Neural progenitor cell (in vitro differentiated cells): Measurements from ENCODE around the gene SDK1. TPM values are rescaled to one million over a fixed set of nuclear protein-coding genes. Genes with fewer than 3 reads are reported as not detected.

Source experiments
- DNase-seq: peaks from one replicate; pipeline ENCODE4 v3.0.0-alpha.2; 2016; ENCODE audit warnings: low spot score
- H2AFZ ChIP-seq: fragments of 200-600 bp; sonication (generic); replicated peaks from 2 replicates; pipeline ENCODE4 v1.6.1; 2016; ENCODE audit warnings: antibody characterized with exemption
- H3F3A ChIP-seq: fragments of 200-600 bp; sonication (generic); 2 replicates; pipeline ENCODE4 v1.6.1; 2016; ENCODE audit warnings: antibody characterized with exemption, low read depth
- H3K27ac ChIP-seq: fragments of 200-600 bp; sonication (generic); 2 replicates; pipeline ENCODE4 v1.5.1; 2016; ENCODE audit warnings: mild to moderate bottlenecking
- H3K27me3 ChIP-seq: fragments of 200-600 bp; sonication (generic); 2 replicates; pipeline ENCODE4 v1.6.1; 2016; ENCODE audit warnings: mild to moderate bottlenecking, moderate library complexity
- H3K36me3 ChIP-seq: fragments of 200-600 bp; sonication (generic); 2 replicates; pipeline ENCODE4 v1.5.1; 2016
- H3K4me1 ChIP-seq: fragments of 200-600 bp; sonication (generic); 2 replicates; pipeline ENCODE4 v1.6.1; 2016; ENCODE audit warnings: mixed run types
- H3K4me2 ChIP-seq: fragments of 200-600 bp; sonication (generic); 2 replicates; pipeline ENCODE4 v1.6.1; 2016
- H3K4me3 ChIP-seq: fragments of 200-600 bp; sonication (generic); 2 replicates; pipeline ENCODE4 v1.5.1; 2016
- H3K79me2 ChIP-seq: fragments of 200-600 bp; sonication (generic); 2 replicates; pipeline ENCODE4 v1.6.1; 2016; ENCODE audit warnings: low read depth
- H3K9ac ChIP-seq: fragments of 200-600 bp; sonication (generic); 2 replicates; pipeline ENCODE4 v1.6.1; 2016
- H3K9me3 ChIP-seq: fragments of 200-600 bp; sonication (generic); 2 replicates; pipeline ENCODE4 v1.5.1; 2016; ENCODE audit warnings: low read depth
- H4K20me1 ChIP-seq: fragments of 200-600 bp; sonication (generic); 2 replicates; pipeline ENCODE4 v1.6.1; 2016; ENCODE audit warnings: low read depth
- H3K27ac Mint-ChIP-seq: 3 replicates; pipeline ENCODE4 v1.8.0; 2021; ENCODE audit warnings: mixed read lengths
- H3K27me3 Mint-ChIP-seq: 2 replicates; pipeline ENCODE4 v1.8.0; 2022; ENCODE audit warnings: low read depth, mild to moderate bottlenecking, inconsistent platforms, moderate library complexity, mixed read lengths; ENCODE audit not compliant: insufficient read depth
- H3K36me3 Mint-ChIP-seq: 3 replicates; pipeline ENCODE4 v1.8.0; 2021; ENCODE audit warnings: mixed read lengths
- H3K4me1 Mint-ChIP-seq: 3 replicates; pipeline ENCODE4 v1.8.0; 2021; ENCODE audit warnings: mixed read lengths
- H3K4me3 Mint-ChIP-seq: 3 replicates; pipeline ENCODE4 v1.8.0; 2021; ENCODE audit warnings: mild to moderate bottlenecking, moderate library complexity, mixed read lengths
- H3K9me3 Mint-ChIP-seq: 3 replicates; pipeline ENCODE4 v1.8.0; 2020; ENCODE audit warnings: mixed read lengths
- EZH2 ChIP-seq: fragments of 200-600 bp; sonication (generic); IDR thresholded peaks from 2 replicates; pipeline ENCODE4 v1.6.1; 2017; ENCODE audit warnings: antibody characterized with exemption, mild to moderate bottlenecking, moderate library complexity
- EZH2phosphoT487 ChIP-seq: fragments of 200-600 bp; sonication (generic); IDR thresholded peaks from 2 replicates; pipeline ENCODE4 v1.6.1; 2017; ENCODE audit warnings: antibody characterized with exemption
- total RNA-seq: library from RNA; depleted of rRNA; stranded (reverse); fragments of >200 nt; gene quantifications from 2 replicates; pipeline ENCODE4 v1.2.3, GENCODE V29; 2015; ENCODE audit warnings: low replicate concordance
- TF ChIP-seq, protein P1 (sequence below): fragments of 200-600 bp; sonication (generic); IDR thresholded peaks from 2 replicates; pipeline ENCODE4 v1.5.1; 2017; ENCODE audit warnings: antibody characterized with exemption, mild to moderate bottlenecking

The SDK1 gene
- total RNA-seq, 1 donor from 2014 or later = 4.9 TPM

DNA sequence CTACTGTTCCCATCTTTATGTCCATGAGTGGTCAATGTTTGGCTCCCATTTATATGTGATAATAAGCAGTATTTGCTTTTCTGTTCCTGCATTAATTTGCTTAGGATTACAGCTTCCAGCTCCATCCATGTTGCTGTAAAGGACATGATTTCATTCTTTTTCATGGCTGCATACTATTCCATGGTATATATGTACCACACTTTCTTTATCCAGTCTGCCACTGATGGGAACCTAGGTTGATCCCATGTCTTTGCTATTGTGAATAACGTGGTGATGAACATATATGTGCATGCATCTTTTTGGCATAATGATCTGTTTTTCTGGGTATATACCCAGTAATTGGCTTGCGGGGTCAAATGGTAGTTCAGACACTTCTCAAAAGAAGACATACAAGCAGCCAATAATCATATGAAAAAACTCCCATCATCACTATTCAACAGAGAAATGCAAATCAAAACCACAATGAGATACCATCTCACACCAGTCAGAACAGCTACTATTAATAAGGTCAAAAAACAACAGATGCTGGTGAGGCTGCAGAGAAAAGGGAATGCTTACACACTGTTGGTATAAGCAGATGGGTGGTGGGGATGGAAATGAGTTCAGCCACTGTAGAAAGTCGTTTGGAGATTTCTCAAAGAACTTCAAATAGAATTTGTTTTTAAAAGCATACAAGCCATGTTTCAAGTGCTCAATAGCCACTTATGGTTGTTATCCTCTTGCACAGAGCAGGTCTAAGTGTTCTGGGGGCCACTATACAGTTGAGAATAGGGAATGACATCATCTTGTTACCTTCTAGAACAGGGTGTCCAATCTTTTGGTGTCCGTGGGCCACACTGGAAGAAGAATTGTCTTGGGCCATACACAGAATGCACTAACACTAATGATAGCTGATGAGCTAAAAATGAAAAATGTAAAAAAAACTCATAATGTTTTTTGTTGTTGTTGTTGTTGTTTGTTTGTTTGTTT is 23.2 kb upstream of the SDK1 start:
- no peak overlapping the region for H3K4me3 Mint-ChIP-seq
- no peak overlapping the region for H3K27ac Mint-ChIP-seq
- Histone ChIP-seq H3F3A (no peaks in the 10 kb centered on the region), H3K27me3 (no peaks in the 10 kb centered on the region), H2AFZ (no peak overlapping the region), H4K20me1 (no peaks in the 10 kb centered on the region), H3K9ac (no peak overlapping the region), H3K9me3 (no peaks in the 10 kb centered on the region), H3K4me2 (no peak overlapping the region), H3K4me3 (no peak overlapping the region), H3K4me1 (peaks cover 5% of the 10 kb centered on the region), H3K79me2 (no peaks in the 10 kb centered on the region), H3K36me3 (no peaks in the 10 kb centered on the region), H3K27ac (no peak overlapping the region)
- peaks cover 2% of the 10 kb centered on the region for H3K9me3 Mint-ChIP-seq
- H3K36me3 Mint-ChIP-seq = no peaks in the 10 kb centered on the region
- H3K27me3 Mint-ChIP-seq = peaks cover 6% of the 10 kb centered on the region
- TF ChIP-seq, protein P1, sequence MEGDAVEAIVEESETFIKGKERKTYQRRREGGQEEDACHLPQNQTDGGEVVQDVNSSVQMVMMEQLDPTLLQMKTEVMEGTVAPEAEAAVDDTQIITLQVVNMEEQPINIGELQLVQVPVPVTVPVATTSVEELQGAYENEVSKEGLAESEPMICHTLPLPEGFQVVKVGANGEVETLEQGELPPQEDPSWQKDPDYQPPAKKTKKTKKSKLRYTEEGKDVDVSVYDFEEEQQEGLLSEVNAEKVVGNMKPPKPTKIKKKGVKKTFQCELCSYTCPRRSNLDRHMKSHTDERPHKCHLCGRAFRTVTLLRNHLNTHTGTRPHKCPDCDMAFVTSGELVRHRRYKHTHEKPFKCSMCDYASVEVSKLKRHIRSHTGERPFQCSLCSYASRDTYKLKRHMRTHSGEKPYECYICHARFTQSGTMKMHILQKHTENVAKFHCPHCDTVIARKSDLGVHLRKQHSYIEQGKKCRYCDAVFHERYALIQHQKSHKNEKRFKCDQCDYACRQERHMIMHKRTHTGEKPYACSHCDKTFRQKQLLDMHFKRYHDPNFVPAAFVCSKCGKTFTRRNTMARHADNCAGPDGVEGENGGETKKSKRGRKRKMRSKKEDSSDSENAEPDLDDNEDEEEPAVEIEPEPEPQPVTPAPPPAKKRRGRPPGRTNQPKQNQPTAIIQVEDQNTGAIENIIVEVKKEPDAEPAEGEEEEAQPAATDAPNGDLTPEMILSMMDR = no peak
- TF ChIP-seq EZH2 (no peak), EZH2phosphoT487 (no peak)
- peaks cover 14% of the 10 kb centered on the region for H3K4me1 Mint-ChIP-seq
- DNase-seq = no peak

DNA sequence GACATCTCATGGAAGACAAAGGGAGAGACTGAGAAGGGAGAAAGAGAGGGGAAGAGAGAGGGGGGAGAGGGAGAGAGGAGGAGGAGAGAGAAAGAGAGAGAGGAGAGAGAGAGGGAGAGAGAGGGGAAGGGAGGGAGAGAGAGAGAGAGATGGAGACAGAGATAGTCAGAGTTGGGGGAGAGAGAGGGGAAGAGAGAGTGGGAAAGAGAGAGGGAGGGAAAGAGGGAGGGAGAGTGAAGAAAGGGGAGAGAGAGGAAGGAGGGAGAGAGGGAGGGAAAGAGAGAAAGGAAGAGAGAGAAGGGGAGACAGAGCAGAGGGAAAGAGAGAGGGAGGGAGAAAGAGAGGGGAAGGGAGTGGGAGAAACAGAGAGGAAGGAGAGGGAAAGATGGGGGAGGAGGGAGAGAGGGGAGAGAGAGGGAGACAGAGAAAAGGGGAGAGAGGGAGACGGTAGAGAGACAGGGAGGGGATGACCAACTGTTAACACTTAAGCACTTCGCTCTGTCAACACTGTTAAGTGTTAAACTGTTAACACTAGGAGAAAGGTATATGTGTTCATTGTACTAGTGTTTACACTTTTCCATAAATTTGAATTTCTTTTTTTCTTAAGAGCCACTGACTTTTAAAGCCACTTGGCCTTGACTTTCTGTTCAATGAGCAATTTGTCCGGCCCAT is 21.8 kb upstream of the SDK1 start:
- H3K27ac Mint-ChIP-seq = no peak overlapping the region
- Histone ChIP-seq H3K36me3 (no peaks in the 10 kb centered on the region), H3K9ac (no peak overlapping the region), H3K4me2 (no peak overlapping the region), H3K27ac (no peak overlapping the region), H4K20me1 (no peaks in the 10 kb centered on the region), H3K4me1 (peaks cover 5% of the 10 kb centered on the region), H2AFZ (no peak overlapping the region), H3K4me3 (no peak overlapping the region), H3K79me2 (no peaks in the 10 kb centered on the region), H3F3A (no peaks in the 10 kb centered on the region), H3K9me3 (no peaks in the 10 kb centered on the region), H3K27me3 (no peaks in the 10 kb centered on the region)
- H3K4me3 Mint-ChIP-seq = no peak overlapping the region
- H3K4me1 Mint-ChIP-seq = peaks cover 10% of the 10 kb centered on the region
- DNase-seq = no peak
- TF ChIP-seq EZH2 (no peak), EZH2phosphoT487 (no peak)
- TF ChIP-seq, protein P1 = no peak
- no peaks in the 10 kb centered on the region for H3K36me3 Mint-ChIP-seq
- peaks cover 4% of the 10 kb centered on the region for H3K27me3 Mint-ChIP-seq
- H3K9me3 Mint-ChIP-seq = peaks cover 2% of the 10 kb centered on the region

DNA sequence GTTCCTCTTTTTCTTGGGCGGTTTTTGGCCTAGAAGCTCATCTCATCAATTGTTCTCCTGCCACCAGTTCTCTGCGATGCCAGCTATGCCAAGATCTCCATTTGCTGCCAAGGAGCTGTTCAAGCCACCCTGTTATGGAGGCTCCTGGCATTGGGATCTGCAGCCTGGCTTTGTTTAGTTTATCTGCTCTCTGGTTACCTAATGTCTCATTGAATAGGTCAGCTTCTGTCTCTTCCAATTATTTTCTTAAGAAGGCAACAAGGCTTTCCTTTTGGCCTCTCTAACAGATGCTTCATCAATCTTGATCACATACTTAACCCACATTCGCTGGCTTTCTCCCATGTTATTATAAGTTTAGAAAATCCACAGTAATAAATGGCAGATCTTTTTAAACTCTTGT is 20.6 kb upstream of the SDK1 start:
- H3K4me1 Mint-ChIP-seq = peaks cover 10% of the 10 kb centered on the region
- Histone ChIP-seq H3K79me2 (no peaks in the 10 kb centered on the region), H3F3A (no peaks in the 10 kb centered on the region), H3K4me1 (peaks cover 5% of the 10 kb centered on the region), H3K36me3 (no peaks in the 10 kb centered on the region), H3K4me3 (no peak overlapping the region), H4K20me1 (no peaks in the 10 kb centered on the region), H3K27me3 (no peaks in the 10 kb centered on the region), H3K9ac (no peak overlapping the region), H2AFZ (no peak overlapping the region), H3K4me2 (no peak overlapping the region), H3K27ac (no peak overlapping the region), H3K9me3 (no peaks in the 10 kb centered on the region)
- no peak overlapping the region for H3K4me3 Mint-ChIP-seq
- H3K27me3 Mint-ChIP-seq = peaks cover 6% of the 10 kb centered on the region
- DNase-seq = no peak
- no peak for TF ChIP-seq EZH2phosphoT487
- no peak for TF ChIP-seq EZH2
- TF ChIP-seq, protein P1 = no peak
- H3K9me3 Mint-ChIP-seq = peaks cover 2% of the 10 kb centered on the region
- H3K36me3 Mint-ChIP-seq = no peaks in the 10 kb centered on the region
- no peak overlapping the region for H3K27ac Mint-ChIP-seq
